WTC11 (cell line): Measurements from ENCODE around the gene OGA. TPM values are rescaled to one million over a fixed set of nuclear protein-coding genes. Genes with fewer than 3 reads are reported as not detected.

Experiments used
- ATAC-seq: fragments of 200-7000 bp; cut with Tn5 transposase; 2 replicates; pipeline ENCODE4 v1.10.0; 2021; ENCODE audit warnings: mild to moderate bottlenecking, moderate library complexity
- CTCF ChIA-PET: fragments of 300-600 bp; sonication (Branson Sonifier 250); formaldehyde crosslinking; loops from one replicate; lab custom pipeline; 2021; ENCODE audit warnings: antibody characterized with exemption; lab: Charles Lee
- POLR2A ChIA-PET: fragments of 350-600 bp; sonication (Branson Sonifier 250); formaldehyde crosslinking; loops from one replicate; lab custom pipeline; 2021; ENCODE audit warnings: antibody characterized with exemption; lab: Charles Lee
- DNase-seq: peaks from one replicate; pipeline ENCODE4 v3.0.0; 2021; ENCODE audit warnings: low spot score
- H3K27ac Mint-ChIP-seq: 2 replicates; pipeline ENCODE4 v1.8.0; 2021; ENCODE audit warnings: mixed read lengths
- H3K27me3 Mint-ChIP-seq: 2 replicates; pipeline ENCODE4 v1.8.0; 2021; ENCODE audit warnings: low read depth, mild to moderate bottlenecking, moderate library complexity, mixed read lengths
- H3K36me3 Mint-ChIP-seq: 2 replicates; pipeline ENCODE4 v1.8.0; 2021; ENCODE audit warnings: mixed read lengths
- H3K4me1 Mint-ChIP-seq: 2 replicates; pipeline ENCODE4 v1.8.0; 2022; ENCODE audit warnings: mixed read lengths
- H3K4me3 Mint-ChIP-seq: 2 replicates; pipeline ENCODE4 v1.8.0; 2021; ENCODE audit warnings: mild to moderate bottlenecking, moderate library complexity, mixed read lengths
- H3K9me3 Mint-ChIP-seq: 2 replicates; pipeline ENCODE4 v1.8.0; 2021; ENCODE audit warnings: mixed read lengths
- CBFB ChIP-seq: sonication (generic); formaldehyde crosslinking; IDR thresholded peaks from 2 replicates; pipeline ENCODE4 v1.8.1; 2022; ENCODE audit warnings: mild to moderate bottlenecking, low read depth, missing genetic modification reagents
- EMX1 ChIP-seq: fragments of 250-450 bp; sonication (Bioruptor Pico); IDR thresholded peaks from 2 replicates; pipeline ENCODE4 v1.8.0; 2021; ENCODE audit warnings: mild to moderate bottlenecking
- FOXJ3 ChIP-seq: sonication (generic); formaldehyde crosslinking; IDR thresholded peaks from 2 replicates; pipeline ENCODE4 v1.9.0; 2021; ENCODE audit warnings: missing genetic modification reagents, mild to moderate bottlenecking, borderline replicate concordance
- GABPB1 ChIP-seq: sonication (generic); formaldehyde crosslinking; IDR thresholded peaks from 2 replicates; pipeline ENCODE4 v1.8.1; 2023; ENCODE audit warnings: mild to moderate bottlenecking, missing genetic modification reagents
- GTF2I ChIP-seq: fragments of 250-450 bp; sonication (Bioruptor Pico); conservative IDR thresholded peaks from 2 replicates; pipeline ENCODE4 v1.4.0; 2021; ENCODE audit warnings: mild to moderate bottlenecking
- JAZF1 ChIP-seq: fragments of 250-450 bp; sonication (Bioruptor Pico); IDR thresholded peaks from 2 replicates; pipeline ENCODE4 v1.9.0; 2021; ENCODE audit warnings: moderate library complexity, mild to moderate bottlenecking, inconsistent platforms
- JUN ChIP-seq: sonication (generic); formaldehyde crosslinking; IDR thresholded peaks from 2 replicates; pipeline ENCODE4 v1.8.0; 2023; ENCODE audit warnings: mild to moderate bottlenecking, missing genetic modification reagents
- MYBL2 ChIP-seq: sonication (generic); formaldehyde crosslinking; IDR thresholded peaks from 2 replicates; pipeline ENCODE4 v1.8.1; 2023; ENCODE audit warnings: mild to moderate bottlenecking, moderate library complexity, missing genetic modification reagents
- NFYB ChIP-seq: sonication (generic); formaldehyde crosslinking; conservative IDR thresholded peaks from 2 replicates; pipeline ENCODE4 v1.8.0; 2022; ENCODE audit warnings: low read depth, missing genetic modification reagents
- NR2C2 ChIP-seq: sonication (generic); formaldehyde crosslinking; IDR thresholded peaks from 2 replicates; pipeline ENCODE4 v1.8.0; 2022; ENCODE audit warnings: mild to moderate bottlenecking, missing genetic modification reagents
- NR3C1 ChIP-seq: sonication (generic); formaldehyde crosslinking; conservative IDR thresholded peaks from 2 replicates; pipeline ENCODE4 v1.8.1; 2023; ENCODE audit warnings: low read depth, mild to moderate bottlenecking, missing genetic modification reagents
- ZNF317 ChIP-seq: sonication (generic); formaldehyde crosslinking; IDR thresholded peaks from 2 replicates; pipeline ENCODE4 v1.8.1; 2023; ENCODE audit warnings: low read depth, mild to moderate bottlenecking, moderate library complexity, missing genetic modification reagents, borderline replicate concordance
- ZNF396 ChIP-seq: fragments of 250-450 bp; sonication (Bioruptor Pico); IDR thresholded peaks from 2 replicates; pipeline ENCODE4 v1.8.0; 2021; ENCODE audit warnings: mild to moderate bottlenecking, moderate library complexity, borderline replicate concordance
- ZNF416 ChIP-seq: fragments of 250-450 bp; sonication (Bioruptor Pico); IDR thresholded peaks from 2 replicates; pipeline ENCODE4 v1.9.0; 2021; ENCODE audit warnings: mild to moderate bottlenecking, inconsistent platforms
- total RNA-seq: library from RNA; stranded (reverse); gene quantifications from 3 replicates; pipeline ENCODE4 v1.2.3, GENCODE V29; 2021
- TF ChIP-seq, protein P1 (sequence below): fragments of 250-450 bp; sonication (Bioruptor Pico); IDR thresholded peaks from 2 replicates; pipeline ENCODE4 v1.9.0; 2021; ENCODE audit warnings: moderate library complexity, mild to moderate bottlenecking, inconsistent platforms, borderline replicate concordance
- TF ChIP-seq, protein P2 (sequence below): sonication (generic); formaldehyde crosslinking; IDR thresholded peaks from 2 replicates; pipeline ENCODE4 v1.8.0; 2022; ENCODE audit warnings: mild to moderate bottlenecking, missing genetic modification reagents
- TF ChIP-seq, protein P3 (sequence below): fragments of 250-450 bp; sonication (Bioruptor Pico); IDR thresholded peaks from 2 replicates; pipeline ENCODE4 v1.9.0; 2021; ENCODE audit warnings: mild to moderate bottlenecking
- TF ChIP-seq, protein P4 (sequence below): sonication (generic); formaldehyde crosslinking; IDR thresholded peaks from 2 replicates; pipeline ENCODE4 v1.8.0; 2022; ENCODE audit warnings: mild to moderate bottlenecking, missing genetic modification reagents
- TF ChIP-seq, protein P5 (sequence below): sonication (generic); formaldehyde crosslinking; IDR thresholded peaks from 2 replicates; pipeline ENCODE4 v1.8.0; 2022; ENCODE audit warnings: mild to moderate bottlenecking, missing genetic modification reagents
- TF ChIP-seq, protein P6 (sequence below): sonication (generic); formaldehyde crosslinking; IDR thresholded peaks from 2 replicates; pipeline ENCODE4 v1.8.1; 2023; ENCODE audit warnings: mild to moderate bottlenecking, missing genetic modification reagents
- TF ChIP-seq, protein P7 (sequence below): sonication (generic); formaldehyde crosslinking; IDR thresholded peaks from 2 replicates; pipeline ENCODE4 v1.8.1; 2023; ENCODE audit warnings: mild to moderate bottlenecking, moderate library complexity, missing genetic modification reagents
- TF ChIP-seq, protein P8 (sequence below): sonication (generic); formaldehyde crosslinking; IDR thresholded peaks from 2 replicates; pipeline ENCODE4 v1.8.0; 2023; ENCODE audit warnings: mild to moderate bottlenecking, missing genetic modification reagents

Gene OGA
- total RNA-seq, 1 experiment from 2014 or later: 111 TPM

DNA sequence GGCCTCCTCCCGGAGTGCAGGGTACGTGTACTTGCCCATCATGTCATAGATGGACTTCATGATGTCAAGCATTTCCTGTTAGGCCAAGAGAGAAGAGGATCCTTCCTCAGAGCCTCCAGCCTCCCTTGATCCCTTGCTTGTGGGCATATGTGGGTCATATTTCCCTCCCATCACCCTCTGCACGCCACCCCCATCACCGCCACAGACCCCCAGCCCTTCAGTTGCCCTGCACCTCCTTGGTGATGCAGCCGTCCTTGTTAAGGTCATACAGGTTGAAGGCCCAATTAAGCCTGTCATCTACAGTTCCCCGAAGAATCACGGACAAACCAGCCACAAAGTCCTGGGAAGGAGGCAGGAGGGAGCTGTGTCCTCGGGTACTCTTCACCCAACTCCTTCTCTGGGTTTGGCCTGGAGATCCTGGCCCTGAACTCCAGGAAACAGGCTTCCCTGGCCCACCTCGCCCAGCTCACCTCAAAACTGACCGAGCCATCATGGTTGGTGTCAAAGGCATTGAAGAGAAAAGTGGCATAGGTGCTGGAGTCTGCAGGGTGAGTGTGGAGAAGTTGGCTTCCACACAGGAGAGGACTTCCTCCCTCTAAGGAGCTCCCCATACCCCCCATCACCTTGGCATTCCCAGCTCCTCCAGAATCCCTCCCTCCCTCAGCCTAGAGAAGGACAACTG, 9.8 kb upstream of the OGA start:
- TF ChIP-seq GABPB1 (CRISPR knock-in tag): no peak
- no peak for TF ChIP-seq FOXJ3 (CRISPR knock-in tag)
- TF ChIP-seq JAZF1 (CRISPR knock-in tag): no peak
- TF ChIP-seq, protein P1, sequence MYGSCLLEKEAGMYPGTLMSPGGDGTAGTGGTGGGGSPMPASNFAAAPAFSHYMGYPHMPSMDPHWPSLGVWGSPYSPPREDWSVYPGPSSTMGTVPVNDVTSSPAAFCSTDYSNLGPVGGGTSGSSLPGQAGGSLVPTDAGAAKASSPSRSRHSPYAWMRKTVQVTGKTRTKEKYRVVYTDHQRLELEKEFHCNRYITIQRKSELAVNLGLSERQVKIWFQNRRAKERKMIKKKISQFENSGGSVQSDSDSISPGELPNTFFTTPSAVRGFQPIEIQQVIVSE (CRISPR knock-in tag): no peak
- no peak for TF ChIP-seq EMX1 (CRISPR knock-in tag)
- TF ChIP-seq, protein P2, sequence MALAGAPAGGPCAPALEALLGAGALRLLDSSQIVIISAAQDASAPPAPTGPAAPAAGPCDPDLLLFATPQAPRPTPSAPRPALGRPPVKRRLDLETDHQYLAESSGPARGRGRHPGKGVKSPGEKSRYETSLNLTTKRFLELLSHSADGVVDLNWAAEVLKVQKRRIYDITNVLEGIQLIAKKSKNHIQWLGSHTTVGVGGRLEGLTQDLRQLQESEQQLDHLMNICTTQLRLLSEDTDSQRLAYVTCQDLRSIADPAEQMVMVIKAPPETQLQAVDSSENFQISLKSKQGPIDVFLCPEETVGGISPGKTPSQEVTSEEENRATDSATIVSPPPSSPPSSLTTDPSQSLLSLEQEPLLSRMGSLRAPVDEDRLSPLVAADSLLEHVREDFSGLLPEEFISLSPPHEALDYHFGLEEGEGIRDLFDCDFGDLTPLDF (CRISPR knock-in tag): no peak
- no peak for TF ChIP-seq NR3C1
- TF ChIP-seq, protein P3, sequence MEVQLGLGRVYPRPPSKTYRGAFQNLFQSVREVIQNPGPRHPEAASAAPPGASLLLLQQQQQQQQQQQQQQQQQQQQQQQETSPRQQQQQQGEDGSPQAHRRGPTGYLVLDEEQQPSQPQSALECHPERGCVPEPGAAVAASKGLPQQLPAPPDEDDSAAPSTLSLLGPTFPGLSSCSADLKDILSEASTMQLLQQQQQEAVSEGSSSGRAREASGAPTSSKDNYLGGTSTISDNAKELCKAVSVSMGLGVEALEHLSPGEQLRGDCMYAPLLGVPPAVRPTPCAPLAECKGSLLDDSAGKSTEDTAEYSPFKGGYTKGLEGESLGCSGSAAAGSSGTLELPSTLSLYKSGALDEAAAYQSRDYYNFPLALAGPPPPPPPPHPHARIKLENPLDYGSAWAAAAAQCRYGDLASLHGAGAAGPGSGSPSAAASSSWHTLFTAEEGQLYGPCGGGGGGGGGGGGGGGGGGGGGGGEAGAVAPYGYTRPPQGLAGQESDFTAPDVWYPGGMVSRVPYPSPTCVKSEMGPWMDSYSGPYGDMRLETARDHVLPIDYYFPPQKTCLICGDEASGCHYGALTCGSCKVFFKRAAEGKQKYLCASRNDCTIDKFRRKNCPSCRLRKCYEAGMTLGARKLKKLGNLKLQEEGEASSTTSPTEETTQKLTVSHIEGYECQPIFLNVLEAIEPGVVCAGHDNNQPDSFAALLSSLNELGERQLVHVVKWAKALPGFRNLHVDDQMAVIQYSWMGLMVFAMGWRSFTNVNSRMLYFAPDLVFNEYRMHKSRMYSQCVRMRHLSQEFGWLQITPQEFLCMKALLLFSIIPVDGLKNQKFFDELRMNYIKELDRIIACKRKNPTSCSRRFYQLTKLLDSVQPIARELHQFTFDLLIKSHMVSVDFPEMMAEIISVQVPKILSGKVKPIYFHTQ: no peak
- TF ChIP-seq, protein P4, sequence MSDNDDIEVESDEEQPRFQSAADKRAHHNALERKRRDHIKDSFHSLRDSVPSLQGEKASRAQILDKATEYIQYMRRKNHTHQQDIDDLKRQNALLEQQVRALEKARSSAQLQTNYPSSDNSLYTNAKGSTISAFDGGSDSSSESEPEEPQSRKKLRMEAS (CRISPR knock-in tag): no peak
- no peak for TF ChIP-seq GTF2I (CRISPR knock-in tag)
- no peak for TF ChIP-seq ZNF396 (CRISPR knock-in tag)
- DNase-seq (no peak), ATAC-seq (no peak)
- CTCF ChIA-PET: interaction anchor here (1.0 to 5.2 kb wide), 6 partner anchors 8 to 225 kb away, joined by 4 to 64 read pairs (median 6); partner anchors contain the start of gene OGA
- no peak overlapping the region for H3K4me3 Mint-ChIP-seq
- H3K27ac Mint-ChIP-seq: no peak overlapping the region
- H3K4me1 Mint-ChIP-seq: peaks cover 19% of the 10 kb centered on the region
- POLR2A ChIA-PET: interaction anchor here (2.7 kb wide), 1 partner anchor 10 kb away, joined by 30 read pairs; the partner anchor contains the start of gene OGA
- H3K27me3 Mint-ChIP-seq: peaks cover 3% of the 10 kb centered on the region; the same call in 1 of the 2 replicates
- H3K36me3 Mint-ChIP-seq: no peaks in the 10 kb centered on the region
- H3K9me3 Mint-ChIP-seq: no peaks in the 10 kb centered on the region

DNA sequence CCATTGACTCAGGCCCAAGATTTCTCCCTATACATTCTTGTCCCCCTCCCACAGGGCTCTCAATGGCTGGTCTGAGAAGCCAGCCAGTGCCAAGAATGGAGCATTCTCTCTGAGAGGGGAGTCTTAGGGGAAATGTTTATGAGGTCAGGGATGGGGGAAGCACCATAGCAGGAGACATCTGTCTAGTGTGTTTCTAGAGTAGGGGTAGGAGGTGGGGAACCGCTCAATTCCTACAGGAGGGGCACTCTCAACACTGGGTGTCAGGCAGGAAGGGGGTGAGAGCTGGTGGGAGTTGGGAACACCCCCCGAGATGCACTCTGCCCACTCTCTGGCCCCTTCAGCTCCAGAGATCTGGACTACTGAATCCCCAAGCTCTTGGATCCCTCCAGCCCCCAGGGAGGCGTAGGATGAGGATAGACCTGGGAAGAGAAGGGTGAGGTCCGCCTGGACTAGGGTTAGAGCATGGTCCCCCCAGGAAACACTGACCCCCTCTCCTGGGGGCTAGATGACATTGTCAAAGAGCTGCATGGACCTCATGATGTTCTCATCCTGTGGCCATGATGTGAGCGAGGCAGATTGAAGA, 8.7 kb upstream of the OGA start:
- CTCF ChIA-PET: interaction anchor here (0.6 to 1.6 kb wide), 3 partner anchors 9 to 183 kb away, joined by 3 to 6 read pairs (median 4); no protein-coding TSS in a partner anchor
- ATAC-seq: no peak
- no peaks in the 10 kb centered on the region for H3K9me3 Mint-ChIP-seq
- H3K27ac Mint-ChIP-seq: no peak overlapping the region
- DNase-seq: no peak
- H3K4me1 Mint-ChIP-seq: peaks cover 19% of the 10 kb centered on the region
- H3K27me3 Mint-ChIP-seq: peaks cover 3% of the 10 kb centered on the region; the same call in 1 of the 2 replicates
- H3K4me3 Mint-ChIP-seq: no peak overlapping the region
- POLR2A ChIA-PET: no interaction called here
- no peaks in the 10 kb centered on the region for H3K36me3 Mint-ChIP-seq
- no peak for TF ChIP-seq JUN (CRISPR knock-in tag)
- TF ChIP-seq, protein P5, sequence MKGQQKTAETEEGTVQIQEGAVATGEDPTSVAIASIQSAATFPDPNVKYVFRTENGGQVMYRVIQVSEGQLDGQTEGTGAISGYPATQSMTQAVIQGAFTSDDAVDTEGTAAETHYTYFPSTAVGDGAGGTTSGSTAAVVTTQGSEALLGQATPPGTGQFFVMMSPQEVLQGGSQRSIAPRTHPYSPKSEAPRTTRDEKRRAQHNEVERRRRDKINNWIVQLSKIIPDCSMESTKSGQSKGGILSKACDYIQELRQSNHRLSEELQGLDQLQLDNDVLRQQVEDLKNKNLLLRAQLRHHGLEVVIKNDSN: no peak
- no peak for TF ChIP-seq CBFB (CRISPR knock-in tag)
- no peak for TF ChIP-seq ZNF317 (CRISPR knock-in tag)
- TF ChIP-seq, protein P6, sequence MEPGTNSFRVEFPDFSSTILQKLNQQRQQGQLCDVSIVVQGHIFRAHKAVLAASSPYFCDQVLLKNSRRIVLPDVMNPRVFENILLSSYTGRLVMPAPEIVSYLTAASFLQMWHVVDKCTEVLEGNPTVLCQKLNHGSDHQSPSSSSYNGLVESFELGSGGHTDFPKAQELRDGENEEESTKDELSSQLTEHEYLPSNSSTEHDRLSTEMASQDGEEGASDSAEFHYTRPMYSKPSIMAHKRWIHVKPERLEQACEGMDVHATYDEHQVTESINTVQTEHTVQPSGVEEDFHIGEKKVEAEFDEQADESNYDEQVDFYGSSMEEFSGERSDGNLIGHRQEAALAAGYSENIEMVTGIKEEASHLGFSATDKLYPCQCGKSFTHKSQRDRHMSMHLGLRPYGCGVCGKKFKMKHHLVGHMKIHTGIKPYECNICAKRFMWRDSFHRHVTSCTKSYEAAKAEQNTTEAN: no peak
- TF ChIP-seq, protein P7, sequence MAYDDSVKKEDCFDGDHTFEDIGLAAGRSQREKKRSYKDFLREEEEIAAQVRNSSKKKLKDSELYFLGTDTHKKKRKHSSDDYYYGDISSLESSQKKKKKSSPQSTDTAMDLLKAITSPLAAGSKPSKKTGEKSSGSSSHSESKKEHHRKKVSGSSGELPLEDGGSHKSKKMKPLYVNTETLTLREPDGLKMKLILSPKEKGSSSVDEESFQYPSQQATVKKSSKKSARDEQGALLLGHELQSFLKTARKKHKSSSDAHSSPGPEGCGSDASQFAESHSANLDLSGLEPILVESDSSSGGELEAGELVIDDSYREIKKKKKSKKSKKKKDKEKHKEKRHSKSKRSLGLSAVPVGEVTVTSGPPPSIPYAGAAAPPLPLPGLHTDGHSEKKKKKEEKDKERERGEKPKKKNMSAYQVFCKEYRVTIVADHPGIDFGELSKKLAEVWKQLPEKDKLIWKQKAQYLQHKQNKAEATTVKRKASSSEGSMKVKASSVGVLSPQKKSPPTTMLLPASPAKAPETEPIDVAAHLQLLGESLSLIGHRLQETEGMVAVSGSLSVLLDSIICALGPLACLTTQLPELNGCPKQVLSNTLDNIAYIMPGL (CRISPR knock-in tag): no peak
- no peak for TF ChIP-seq NR3C1
- TF ChIP-seq ZNF416 (CRISPR knock-in tag): no peak
- TF ChIP-seq, protein P8, sequence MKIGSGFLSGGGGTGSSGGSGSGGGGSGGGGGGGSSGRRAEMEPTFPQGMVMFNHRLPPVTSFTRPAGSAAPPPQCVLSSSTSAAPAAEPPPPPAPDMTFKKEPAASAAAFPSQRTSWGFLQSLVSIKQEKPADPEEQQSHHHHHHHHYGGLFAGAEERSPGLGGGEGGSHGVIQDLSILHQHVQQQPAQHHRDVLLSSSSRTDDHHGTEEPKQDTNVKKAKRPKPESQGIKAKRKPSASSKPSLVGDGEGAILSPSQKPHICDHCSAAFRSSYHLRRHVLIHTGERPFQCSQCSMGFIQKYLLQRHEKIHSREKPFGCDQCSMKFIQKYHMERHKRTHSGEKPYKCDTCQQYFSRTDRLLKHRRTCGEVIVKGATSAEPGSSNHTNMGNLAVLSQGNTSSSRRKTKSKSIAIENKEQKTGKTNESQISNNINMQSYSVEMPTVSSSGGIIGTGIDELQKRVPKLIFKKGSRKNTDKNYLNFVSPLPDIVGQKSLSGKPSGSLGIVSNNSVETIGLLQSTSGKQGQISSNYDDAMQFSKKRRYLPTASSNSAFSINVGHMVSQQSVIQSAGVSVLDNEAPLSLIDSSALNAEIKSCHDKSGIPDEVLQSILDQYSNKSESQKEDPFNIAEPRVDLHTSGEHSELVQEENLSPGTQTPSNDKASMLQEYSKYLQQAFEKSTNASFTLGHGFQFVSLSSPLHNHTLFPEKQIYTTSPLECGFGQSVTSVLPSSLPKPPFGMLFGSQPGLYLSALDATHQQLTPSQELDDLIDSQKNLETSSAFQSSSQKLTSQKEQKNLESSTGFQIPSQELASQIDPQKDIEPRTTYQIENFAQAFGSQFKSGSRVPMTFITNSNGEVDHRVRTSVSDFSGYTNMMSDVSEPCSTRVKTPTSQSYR: no peak
- no peak for TF ChIP-seq NR2C2 (CRISPR knock-in tag)
- TF ChIP-seq NFYB: no peak
- no peak for TF ChIP-seq MYBL2 (CRISPR knock-in tag)
